Naive thymus-derived CD4-positive, alpha-beta T cell (primary cell): Measurements from ENCODE around the gene TMTC2. TPM values are rescaled to one million over a fixed set of nuclear protein-coding genes. Genes with fewer than 3 reads are reported as not detected.
A peak's percentile ranks its signal among the peaks of the same experiment; 100 is the strongest.

Source experiments
- ATAC-seq: fragments of 150-1000 bp; cut with Tn5 transposase; 2 replicates; pipeline ENCODE4 v1.10.0; 2021; ENCODE audit warnings: mild to moderate bottlenecking, moderate library complexity
- CTCF ChIA-PET: fragments of 350-600 bp; sonication (Branson Sonifier 250); formaldehyde crosslinking; loops from one replicate; lab custom pipeline; 2021; ENCODE audit warnings: antibody characterized with exemption; lab: Charles Lee
- POLR2A ChIA-PET: fragments of 350-600 bp; sonication (Branson Sonifier 250); formaldehyde crosslinking; loops from one replicate; lab custom pipeline; 2021; ENCODE audit warnings: antibody characterized with exemption, inconsistent platforms; lab: Charles Lee
- DNase-seq, 9 donors: peaks; one replicate each; pipeline versions ENCODE4 v3.0.0 to v3.0.0-alpha.2; 2020 to 2022; ENCODE audit warnings: mixed read lengths in 1 of 9
- H3K27ac ChIP-seq: one replicate; pipeline ENCODE4 v1.7.0; 2013; ENCODE audit warnings: mild to moderate bottlenecking, low read depth, low read length, moderate library complexity
- H3K27me3 ChIP-seq, 2 donors: one replicate each; pipeline ENCODE4 v1.7.0; 2013; ENCODE audit warnings: low read length in 2 of 2, mild to moderate bottlenecking in 2 of 2, moderate library complexity in 2 of 2; ENCODE audit not compliant: control insufficient read depth in 2 of 2, insufficient read depth in 2 of 2
- H3K36me3 ChIP-seq, 3 experiments: 1 replicate in 2 of 3; 2 replicates in 1 of 3; pipeline ENCODE4 v1.7.0; 2013; ENCODE audit warnings: low read length in 3 of 3, mild to moderate bottlenecking in 3 of 3, moderate library complexity in 1 of 3; ENCODE audit not compliant: insufficient read depth in 3 of 3, control insufficient read depth in 2 of 3
- H3K4me1 ChIP-seq, 2 donors: one replicate each; pipeline ENCODE4 v1.7.0; 2013; ENCODE audit warnings: low read length in 2 of 2, mild to moderate bottlenecking in 2 of 2, moderate library complexity in 1 of 2; ENCODE audit not compliant: control insufficient read depth in 2 of 2, insufficient read depth in 2 of 2
- H3K4me3 ChIP-seq: 2 replicates; pipeline ENCODE4 v1.7.0; 2013; ENCODE audit warnings: mild to moderate bottlenecking, low read length
- H3K9me3 ChIP-seq, 3 experiments: 1 replicate in 2 of 3; 2 replicates in 1 of 3; pipeline ENCODE4 v1.7.0; 2013; ENCODE audit warnings: low read length in 3 of 3; ENCODE audit not compliant: control insufficient read depth in 2 of 3
- H3K27ac Mint-ChIP-seq, 9 donors: one replicate each; pipeline ENCODE4 v1.8.0; 2020 to 2022; ENCODE audit warnings: mixed read lengths in 9 of 9, mild to moderate bottlenecking in 8 of 9, moderate library complexity in 5 of 9, inconsistent platforms in 2 of 9
- H3K27me3 Mint-ChIP-seq, 5 donors: one replicate each; pipeline ENCODE4 v1.8.0; 2021 to 2022; ENCODE audit warnings: mixed read lengths in 5 of 5, mild to moderate bottlenecking in 1 of 5
- H3K36me3 Mint-ChIP-seq, 5 donors: one replicate each; pipeline ENCODE4 v1.8.0; 2020 to 2022; ENCODE audit warnings: mixed read lengths in 5 of 5, mild to moderate bottlenecking in 3 of 5, inconsistent platforms in 1 of 5
- H3K4me1 Mint-ChIP-seq, 7 donors: one replicate each; pipeline ENCODE4 v1.8.0; 2020 to 2022; ENCODE audit warnings: mixed read lengths in 7 of 7, mild to moderate bottlenecking in 3 of 7, inconsistent platforms in 1 of 7
- H3K4me3 Mint-ChIP-seq, 10 donors: one replicate each; pipeline ENCODE4 v1.8.0; 2020 to 2022; ENCODE audit warnings: mild to moderate bottlenecking in 10 of 10, mixed read lengths in 10 of 10, moderate library complexity in 6 of 10, inconsistent platforms in 2 of 10
- H3K9me3 Mint-ChIP-seq, 11 donors: one replicate each; pipeline ENCODE4 v1.8.0; 2020 to 2022; ENCODE audit warnings: mixed read lengths in 11 of 11, mild to moderate bottlenecking in 4 of 11, inconsistent platforms in 1 of 11, moderate library complexity in 1 of 11
- intact Hi-C, 2 donors: fragments of 100-400 bp; cut with micrococcal nuclease; formaldehyde crosslinking; loops; one replicate each; pipeline ENCODE4 v1.15.1; 2023
- polyA plus RNA-seq, 2 donors: library from polyadenylated mRNA; unstranded; fragments of 300-500 nt; fragmentation: Illumina TruSeq; gene quantifications; one replicate each; pipeline ENCODE4 v1.2.3, GENCODE V29; 2021
- total RNA-seq, 6 experiments: library from RNA in 5 of 6; stranded (reverse) in 5 of 6; gene quantifications; 1 replicate in 5 of 6; 2 replicates in 1 of 6; pipeline ENCODE4 v1.2.3 and lab custom pipeline; 2021 to 2026

TMTC2 gene
- total and polyA plus RNA-seq, 7 experiments from 2014 or later = 3.1 to 11.1 (median 4.7) TPM; not detected in 2

- no peak overlapping the region for H3K27ac Mint-ChIP-seq
- H3K9me3 ChIP-seq = no peaks in the 10 kb centered on the region
- POLR2A ChIA-PET = no interaction called here
These were observed 307.4 kb downstream of the TMTC2 start for GRCh38 chr12:82994117-82994516.

DNA sequence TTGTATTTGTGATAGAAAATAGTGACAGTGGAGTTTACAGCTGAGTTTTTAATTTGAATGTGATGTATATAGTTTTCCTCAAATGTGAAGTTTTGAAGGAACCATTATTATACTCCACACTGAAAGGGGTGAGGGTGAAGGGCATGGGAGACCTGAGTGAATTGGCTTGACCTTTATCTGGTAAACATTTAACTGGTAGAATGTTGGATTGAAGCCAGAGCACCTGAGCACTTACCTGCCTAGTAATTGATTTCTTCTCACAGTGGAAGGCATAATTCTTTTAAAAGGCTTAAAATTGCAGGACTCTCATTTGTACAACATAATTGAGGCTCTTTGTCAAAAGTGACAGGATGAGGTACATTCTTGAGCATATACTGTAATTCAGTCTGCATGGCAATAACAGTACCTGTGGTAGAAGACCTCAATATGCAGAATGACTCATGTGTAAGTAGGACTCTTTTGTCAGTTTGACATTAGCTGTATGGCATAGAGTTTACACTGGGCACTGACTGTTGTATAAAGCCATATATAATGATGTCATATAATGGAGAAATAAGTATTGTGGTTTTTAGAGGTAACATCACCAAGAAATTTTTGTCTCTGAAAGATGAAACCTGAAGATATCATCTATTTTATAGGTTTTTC, 309.6 kb downstream of the TMTC2 start:
- ATAC-seq = no peak

More at GRCh38 chr12:82994117-82994516, 307.4 kb downstream of the TMTC2 start:
- H3K4me1 ChIP-seq = no peaks in the 10 kb centered on the region
- Mint-ChIP-seq H3K9me3 (peaks cover 0 to under 1% (median 0%) of the 10 kb centered on the region in 11 donors), H3K36me3 (no peaks in the 10 kb centered on the region), H3K4me1 (no peaks in the 10 kb centered on the region), H3K27me3 (no peaks in the 10 kb centered on the region), H3K4me3 (no peak overlapping the region)
- no peak overlapping the region for H3K4me3 ChIP-seq
- no peaks in the 10 kb centered on the region for H3K27me3 ChIP-seq
- no peak overlapping the region for H3K27ac ChIP-seq
- no peak for DNase-seq
- intact Hi-C loops = no loop called here
- CTCF ChIA-PET = interaction anchor here (0.5 kb wide), 1 partner anchor 200 kb away, joined by 3 read pairs; no protein-coding TSS in a partner anchor
- H3K36me3 ChIP-seq = no peaks in the 10 kb centered on the region
- no peak for ATAC-seq

DNA sequence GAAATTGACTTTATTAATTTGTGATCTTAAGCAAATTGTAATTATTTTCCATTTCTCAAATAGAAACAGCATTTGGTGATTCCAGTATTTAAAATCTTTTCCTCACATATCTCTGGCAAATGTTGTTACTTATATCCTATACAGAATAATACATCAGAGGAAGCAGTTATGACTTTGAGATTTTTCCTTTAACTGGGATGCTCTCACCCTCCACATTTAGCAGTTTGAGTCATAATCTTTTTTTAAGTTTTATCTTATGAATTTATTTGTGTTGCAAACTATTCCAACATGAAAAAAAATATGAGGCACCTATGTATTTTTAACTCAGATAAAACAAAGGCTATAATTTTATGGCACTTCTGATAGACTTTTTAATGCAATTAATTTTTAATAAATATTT, 311.8 kb downstream of the TMTC2 start:
- ATAC-seq = no peak
- DNase-seq = no peak
- no peaks in the 10 kb centered on the region for H3K4me1 Mint-ChIP-seq
- no peaks in the 10 kb centered on the region for H3K27me3 ChIP-seq
- no peak overlapping the region for H3K27ac ChIP-seq
- H3K4me3 Mint-ChIP-seq = no peak overlapping the region
- H3K9me3 ChIP-seq = no peaks in the 10 kb centered on the region
- H3K4me1 ChIP-seq = no peaks in the 10 kb centered on the region
- peaks cover 0 to 3% (median 0%) of the 10 kb centered on the region in 11 donors for H3K9me3 Mint-ChIP-seq
- H3K4me3 ChIP-seq = no peak overlapping the region
- no peak overlapping the region for H3K27ac Mint-ChIP-seq
- CTCF ChIA-PET = no interaction called here
- no peaks in the 10 kb centered on the region for H3K36me3 Mint-ChIP-seq
- intact Hi-C loops = loop anchor here in 1 of 2 donors (5.0 kb wide), 1 partner anchor 311 kb away; the partner anchor contains the start of gene TMTC2
- no peaks in the 10 kb centered on the region for H3K27me3 Mint-ChIP-seq
- POLR2A ChIA-PET = no interaction called here
- no peaks in the 10 kb centered on the region for H3K36me3 ChIP-seq

More for the DNA sequence above, 309.6 kb downstream of the TMTC2 start:
- H3K36me3 Mint-ChIP-seq = no peaks in the 10 kb centered on the region
- Histone ChIP-seq H3K27ac (no peak overlapping the region), H3K9me3 (no peaks in the 10 kb centered on the region), H3K27me3 (no peaks in the 10 kb centered on the region), H3K36me3 (no peaks in the 10 kb centered on the region), H3K4me3 (no peak overlapping the region), H3K4me1 (no peaks in the 10 kb centered on the region)
- intact Hi-C loops = loop anchor here in 1 of 2 donors (5.0 kb wide), 1 partner anchor 309 kb away; the partner anchor contains the start of gene TMTC2
- no peaks in the 10 kb centered on the region for H3K27me3 Mint-ChIP-seq
- H3K27ac Mint-ChIP-seq = peak overlapping the region in 1 of 9 donors; percentile 41
- CTCF ChIA-PET = no interaction called here
- H3K9me3 Mint-ChIP-seq = peaks cover 0 to 3% (median 0%) of the 10 kb centered on the region in 11 donors
- H3K4me1 Mint-ChIP-seq = no peaks in the 10 kb centered on the region
- no peak for DNase-seq
- H3K4me3 Mint-ChIP-seq = no peak overlapping the region
- POLR2A ChIA-PET = no interaction called here

GRCh38 chr12:83003026-83003425, 316.3 kb downstream of the TMTC2 start:
- peaks cover 0 to 10% (median 3%) of the 10 kb centered on the region in 11 donors for H3K9me3 Mint-ChIP-seq

GRCh38 chr12:83005534-83006197, 319.0 kb downstream of the TMTC2 start:
- H3K27me3 ChIP-seq = no peaks in the 10 kb centered on the region
- no peak overlapping the region for H3K4me3 ChIP-seq
- H3K9me3 ChIP-seq = peaks cover 0 to 7% (median 0%) of the 10 kb centered on the region in 3 experiments
- DNase-seq = no peak
- ChIA-PET CTCF (no interaction called here), POLR2A (no interaction called here)
- no peaks in the 10 kb centered on the region for H3K36me3 ChIP-seq
- Mint-ChIP-seq H3K27me3 (no peaks in the 10 kb centered on the region), H3K36me3 (peaks cover 0 to 27% (median 17%) of the 10 kb centered on the region in 5 donors), H3K27ac (no peak overlapping the region), H3K9me3 (peaks cover 8 to 32% (median 14%) of the 10 kb centered on the region in 11 donors), H3K4me1 (no peaks in the 10 kb centered on the region), H3K4me3 (no peak overlapping the region)
- intact Hi-C loops = loop anchor here in 1 of 2 donors (10.0 kb wide), 1 partner anchor 819 kb away; no protein-coding TSS in a partner anchor
- H3K4me1 ChIP-seq = no peaks in the 10 kb centered on the region
- no peak overlapping the region for H3K27ac ChIP-seq
- ATAC-seq = no peak

More at GRCh38 chr12:83003026-83003425, 316.3 kb downstream of the TMTC2 start:
- ATAC-seq (no peak), DNase-seq (no peak)
- Histone ChIP-seq H3K4me3 (no peak overlapping the region), H3K27ac (no peak overlapping the region), H3K36me3 (no peaks in the 10 kb centered on the region), H3K4me1 (no peaks in the 10 kb centered on the region), H3K9me3 (no peaks in the 10 kb centered on the region), H3K27me3 (no peaks in the 10 kb centered on the region)
- no peak overlapping the region for H3K4me3 Mint-ChIP-seq
- no peaks in the 10 kb centered on the region for H3K4me1 Mint-ChIP-seq
- CTCF ChIA-PET = no interaction called here
- intact Hi-C loops = loop anchor here in 1 of 2 donors (10.0 kb wide), 1 partner anchor 822 kb away; no protein-coding TSS in a partner anchor
- H3K36me3 Mint-ChIP-seq = peaks cover 0 to 11% (median 5%) of the 10 kb centered on the region in 5 donors
- POLR2A ChIA-PET = no interaction called here
- H3K27ac Mint-ChIP-seq = no peak overlapping the region
- H3K27me3 Mint-ChIP-seq = no peaks in the 10 kb centered on the region

- Histone ChIP-seq H3K27ac (no peak overlapping the region), H3K36me3 (no peaks in the 10 kb centered on the region), H3K4me1 (no peaks in the 10 kb centered on the region), H3K9me3 (peaks cover 0 to 7% (median 0%) of the 10 kb centered on the region in 3 experiments), H3K27me3 (no peaks in the 10 kb centered on the region), H3K4me3 (no peak overlapping the region)
- ATAC-seq = no peak
- ChIA-PET POLR2A (no interaction called here), CTCF (no interaction called here)
- Mint-ChIP-seq H3K36me3 (peaks cover 2 to 34% (median 23%) of the 10 kb centered on the region in 5 donors), H3K9me3 (peaks cover 9 to 41% (median 18%) of the 10 kb centered on the region in 11 donors), H3K27me3 (no peaks in the 10 kb centered on the region), H3K4me3 (no peak overlapping the region), H3K27ac (no peak overlapping the region), H3K4me1 (no peaks in the 10 kb centered on the region)
- no peak for DNase-seq
- intact Hi-C loops = loop anchor here in 1 of 2 donors (10.0 kb wide), 1 partner anchor 816 kb away; no protein-coding TSS in a partner anchor
These were observed 322.0 kb downstream of the TMTC2 start for GRCh38 chr12:83008703-83009102.
